ENCODE results near the gene ADCYAP1R1.
"Not testable (repeated sequence)": the region's sequence is repeated elsewhere in the genome, so short reads cannot be mapped to it uniquely, and the experiment has no call there.

The ADCYAP1R1 gene

DNA sequence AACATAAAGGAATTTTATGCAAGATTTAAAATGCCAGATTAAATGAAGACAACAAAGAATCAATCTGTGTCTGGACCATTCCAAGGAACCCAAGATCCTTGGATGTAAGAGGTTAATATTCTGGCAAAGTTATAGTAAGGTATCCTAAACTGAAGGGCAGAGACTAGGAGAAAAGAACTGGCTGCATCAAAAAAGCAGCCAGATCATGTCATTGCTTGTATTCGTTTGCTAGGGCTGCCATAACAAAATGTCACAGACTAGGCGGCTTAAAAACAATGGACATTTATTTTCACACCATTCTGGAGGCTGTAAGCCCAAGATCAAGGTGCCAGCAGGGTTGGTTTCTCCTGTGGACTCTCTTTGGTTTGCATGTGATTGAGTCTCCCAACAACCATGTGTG, 99.7 kb downstream of the ADCYAP1R1 start:
- DNase-seq, result no peak

DNA sequence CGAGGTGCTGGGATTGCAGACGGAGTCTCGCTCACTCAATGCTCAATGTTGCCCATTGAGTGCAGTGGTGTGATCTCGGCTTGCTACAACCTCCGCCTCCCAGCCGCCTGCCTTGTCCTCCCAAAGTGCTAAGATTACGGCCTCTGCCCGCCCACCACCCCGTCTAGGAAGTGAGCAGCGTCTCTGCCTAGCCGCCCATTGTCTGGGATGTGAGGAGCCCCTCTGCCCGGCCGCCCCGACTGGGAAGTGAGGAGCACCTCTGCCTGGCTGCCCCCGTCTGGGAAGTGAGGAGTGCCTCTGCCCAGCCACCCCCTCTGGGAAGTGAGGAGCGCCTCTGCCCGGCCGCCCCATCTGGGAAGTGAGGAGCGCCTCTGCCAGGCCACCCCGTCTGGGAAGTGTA, 101.2 kb downstream of the ADCYAP1R1 start:
- DNase-seq, result not testable (repeated sequence)

DNA sequence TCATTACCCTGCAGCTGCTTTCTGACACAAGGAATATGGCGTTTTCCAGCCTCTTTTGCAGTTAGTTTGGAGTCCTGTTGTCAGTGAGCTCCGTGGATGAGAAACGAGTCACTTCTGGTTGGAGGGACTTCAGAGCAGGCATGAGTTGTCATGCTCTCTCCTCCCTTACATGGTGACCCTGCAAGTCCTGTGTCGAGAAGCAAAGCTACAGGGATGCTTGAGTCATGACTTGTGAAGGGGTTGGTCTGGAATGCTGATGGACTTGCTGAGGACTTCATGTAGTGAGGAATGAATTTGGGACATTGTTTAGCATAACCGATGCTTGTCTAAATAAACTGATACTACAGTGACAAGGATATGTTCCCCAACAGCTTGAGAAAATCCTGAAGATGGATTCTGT, 108.8 kb downstream of the ADCYAP1R1 start:
- no peak for DNase-seq
